Measurements from ENCODE around the gene MAOB. TPM values are rescaled to one million over a fixed set of nuclear protein-coding genes. Genes with fewer than 3 reads are reported as not detected.
"Not testable (repeated sequence)": the region's sequence is repeated elsewhere in the genome, so short reads cannot be mapped to it uniquely, and the experiment has no call there.

The MAOB gene
- total RNA-seq (12.3 TPM), polyA plus RNA-seq (60.3 TPM)

DNA sequence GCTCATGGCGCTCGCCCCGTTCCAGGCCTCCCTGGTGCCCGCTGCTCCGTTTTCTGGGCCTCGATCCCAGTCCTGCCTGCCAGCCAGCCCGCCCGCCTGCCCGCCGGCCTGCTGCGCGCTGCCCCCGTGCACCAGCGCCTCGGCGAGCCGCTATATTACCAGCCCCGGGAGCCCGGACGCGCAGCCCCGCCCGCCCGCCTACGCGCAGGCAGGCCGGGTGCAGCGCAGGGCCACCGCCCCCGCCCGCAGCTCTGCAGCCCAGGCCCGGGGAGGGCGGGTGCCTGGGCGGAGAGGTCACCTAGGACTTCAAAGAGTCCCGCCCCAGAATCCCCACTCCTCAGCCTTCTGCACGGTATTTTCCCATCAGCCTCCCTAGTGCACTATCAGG is at the start of gene MAOB:
Gene MAOB, minus strand, starts transcription at position 157 of the 388 bp plus-strand sequence. Its CDS starts 151 bp downstream, at position 6.
- DNase-seq (ENCODE audit: extremely low spot score) = no peak
- H3K27ac ChIP-seq (ENCODE audit: low read depth) = peak within 1 kb of the TSS; percentile 50
- WGBS = under 1% methylated on average over 36 of the region's 36 CpGs
- H3K4me3 ChIP-seq (ENCODE audit: low read depth, low read length) = peak within 1 kb of the TSS; percentile 47
- no peaks in the 10 kb centered on the region for H3K4me1 ChIP-seq (ENCODE audit: insufficient read depth)
- H3K36me3 ChIP-seq (ENCODE audit: insufficient read depth) = no peaks in the 10 kb centered on the region

DNA sequence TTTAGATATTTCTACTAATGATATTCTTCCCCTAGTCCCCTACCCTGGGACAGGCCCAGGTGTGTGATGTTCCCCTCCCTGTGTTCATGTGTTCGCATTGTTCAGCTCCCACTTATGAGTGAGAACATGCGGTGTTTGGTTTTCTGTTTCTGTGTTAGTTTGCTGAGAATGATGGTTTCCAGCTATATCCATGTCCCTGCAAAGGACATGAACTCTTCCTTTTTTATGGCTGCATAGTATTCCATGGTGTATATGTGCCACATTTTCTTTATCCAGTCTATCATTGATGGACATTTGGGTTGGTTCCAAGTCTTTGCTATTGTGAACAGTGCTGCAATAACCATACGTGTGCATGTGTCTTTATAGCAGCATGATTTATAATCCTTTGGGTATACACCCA is 39.8 kb upstream of the MAOB start:
- not testable (repeated sequence) for H3K36me3 ChIP-seq (ENCODE audit: insufficient read depth); H3K27ac ChIP-seq (ENCODE audit: low read depth); H3K4me3 ChIP-seq (ENCODE audit: low read depth, low read length); DNase-seq (ENCODE audit: extremely low spot score); H3K4me1 ChIP-seq (ENCODE audit: insufficient read depth)
- 92% methylated on average over 3 of the region's 3 CpGs for WGBS

DNA sequence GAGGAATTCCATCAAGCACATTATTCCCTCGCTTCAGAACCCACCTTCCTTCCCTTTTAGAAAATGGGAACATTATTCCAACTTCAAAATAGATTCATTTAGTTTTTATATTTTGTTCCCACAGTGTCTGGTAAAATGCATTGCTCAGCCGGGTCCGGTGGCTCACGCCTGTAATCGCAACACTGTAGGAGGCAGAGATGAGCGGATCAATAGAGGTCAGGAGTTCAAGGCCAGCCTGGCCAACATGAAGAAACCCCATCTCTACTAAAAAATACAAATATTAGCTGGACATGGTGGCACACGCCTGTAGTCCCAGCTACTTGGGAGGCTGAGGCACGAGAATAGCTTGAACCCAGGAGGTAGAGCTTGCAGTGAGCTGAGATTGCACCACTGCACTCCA is 28.5 kb upstream of the MAOB start:
- not testable (repeated sequence) for H3K36me3 ChIP-seq (ENCODE audit: insufficient read depth); H3K4me3 ChIP-seq (ENCODE audit: low read depth, low read length); DNase-seq (ENCODE audit: extremely low spot score); H3K4me1 ChIP-seq (ENCODE audit: insufficient read depth); H3K27ac ChIP-seq (ENCODE audit: low read depth)
- WGBS = 97% methylated on average over 8 of the region's 8 CpGs

DNA sequence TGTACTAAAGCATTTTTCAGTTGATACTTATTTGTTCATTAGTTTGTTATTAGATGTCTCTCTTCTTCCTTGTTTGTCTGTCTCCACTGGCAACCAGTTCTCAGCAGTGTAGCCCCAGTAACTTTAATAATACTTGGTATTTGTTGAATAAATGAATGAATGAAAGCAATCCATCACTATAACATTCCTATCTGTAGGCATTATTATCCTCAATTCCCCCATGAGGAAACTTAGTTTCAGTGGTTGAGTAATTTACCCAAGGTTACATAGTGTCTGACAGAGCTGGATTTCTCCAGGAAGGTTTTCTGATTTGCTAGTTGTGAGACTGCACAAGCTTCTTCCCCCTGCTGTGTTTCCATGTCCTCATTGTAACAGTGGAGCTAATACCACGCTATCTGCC is 27.8 kb upstream of the MAOB start:
- H3K4me1 ChIP-seq (ENCODE audit: insufficient read depth) = no peaks in the 10 kb centered on the region
- H3K4me3 ChIP-seq (ENCODE audit: low read depth, low read length) = no peak overlapping the region
- WGBS = 97% methylated on average over 1 of the region's 1 CpG
- H3K27ac ChIP-seq (ENCODE audit: low read depth) = no peak overlapping the region
- no peak for DNase-seq (ENCODE audit: extremely low spot score)
- H3K36me3 ChIP-seq (ENCODE audit: insufficient read depth) = no peaks in the 10 kb centered on the region

DNA sequence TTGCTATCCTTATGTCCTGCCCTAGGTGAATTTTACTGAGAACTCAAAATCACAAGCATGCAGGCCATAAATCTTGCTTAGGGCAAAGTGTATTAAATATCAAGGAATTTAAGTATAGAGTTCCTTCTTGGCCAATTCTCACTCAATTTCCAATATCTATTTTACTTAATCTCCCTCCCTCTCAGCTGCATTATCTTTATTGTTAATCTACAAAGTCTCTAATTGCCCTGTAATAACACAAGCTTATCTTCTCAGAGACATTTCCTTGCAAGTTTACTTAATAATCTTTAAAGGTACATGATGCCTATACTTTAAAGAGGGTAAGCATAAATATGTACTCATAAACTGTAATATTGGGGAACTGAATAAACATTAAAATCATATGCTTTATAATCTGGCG is 26.9 kb upstream of the MAOB start:
- H3K27ac ChIP-seq (ENCODE audit: low read depth) = no peak overlapping the region
- no peak overlapping the region for H3K4me3 ChIP-seq (ENCODE audit: low read depth, low read length)
- 82% methylated on average over 1 of the region's 1 CpG for WGBS
- no peak for DNase-seq (ENCODE audit: extremely low spot score)
- no peaks in the 10 kb centered on the region for H3K4me1 ChIP-seq (ENCODE audit: insufficient read depth)
- no peaks in the 10 kb centered on the region for H3K36me3 ChIP-seq (ENCODE audit: insufficient read depth)

DNA sequence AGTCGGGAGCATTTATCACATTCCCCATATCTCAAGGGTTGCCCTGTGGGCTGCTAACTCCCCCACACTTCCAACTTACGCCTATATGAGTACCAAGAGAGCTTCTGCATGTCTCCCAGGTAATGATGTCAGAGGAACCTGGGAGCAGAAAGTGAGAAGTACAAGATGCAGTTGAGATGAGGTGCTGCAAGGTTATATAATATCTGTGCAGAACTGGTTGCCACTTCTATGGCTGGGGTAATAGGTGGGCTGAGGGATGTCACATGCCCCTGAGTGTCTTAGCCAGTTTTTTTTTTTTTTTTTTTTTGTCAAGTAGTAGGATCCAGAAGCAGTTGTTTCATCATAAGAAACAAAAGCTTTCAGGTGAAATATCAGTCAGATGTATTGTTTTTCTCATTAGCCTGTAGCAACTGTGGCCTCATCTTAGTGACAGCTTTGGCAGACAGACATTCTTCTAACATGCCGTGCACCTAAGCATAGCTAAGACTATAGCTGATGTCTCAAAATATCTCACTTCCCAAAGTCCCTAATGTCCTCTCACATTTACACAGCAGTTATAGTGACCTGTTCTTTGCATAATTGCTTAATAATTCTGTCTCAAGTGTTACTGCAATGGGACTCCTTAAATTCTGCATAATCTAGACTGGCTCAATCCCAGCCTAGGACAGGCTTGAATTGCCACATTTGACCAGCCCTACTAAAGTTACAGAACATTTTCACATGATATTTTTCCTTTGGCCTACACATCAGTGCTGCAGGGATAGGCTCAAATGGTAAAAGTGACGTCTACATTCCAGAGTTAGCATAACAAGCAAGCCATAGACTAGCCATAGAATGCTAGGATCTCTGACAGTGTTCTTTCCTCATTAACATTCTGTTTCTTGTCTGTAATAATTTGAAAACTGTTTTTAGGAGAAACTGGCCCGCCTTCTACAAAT is 17.9 kb upstream of the MAOB start:
- Histone ChIP-seq H3K36me3 (ENCODE audit: insufficient read depth) (no peaks in the 10 kb centered on the region), H3K4me3 (ENCODE audit: low read depth, low read length) (no peak overlapping the region), H3K27ac (ENCODE audit: low read depth) (no peak overlapping the region), H3K4me1 (ENCODE audit: insufficient read depth) (no peaks in the 10 kb centered on the region)
- 85% methylated on average over 5 of the region's 5 CpGs for WGBS
- DNase-seq (ENCODE audit: extremely low spot score) = no peak

DNA sequence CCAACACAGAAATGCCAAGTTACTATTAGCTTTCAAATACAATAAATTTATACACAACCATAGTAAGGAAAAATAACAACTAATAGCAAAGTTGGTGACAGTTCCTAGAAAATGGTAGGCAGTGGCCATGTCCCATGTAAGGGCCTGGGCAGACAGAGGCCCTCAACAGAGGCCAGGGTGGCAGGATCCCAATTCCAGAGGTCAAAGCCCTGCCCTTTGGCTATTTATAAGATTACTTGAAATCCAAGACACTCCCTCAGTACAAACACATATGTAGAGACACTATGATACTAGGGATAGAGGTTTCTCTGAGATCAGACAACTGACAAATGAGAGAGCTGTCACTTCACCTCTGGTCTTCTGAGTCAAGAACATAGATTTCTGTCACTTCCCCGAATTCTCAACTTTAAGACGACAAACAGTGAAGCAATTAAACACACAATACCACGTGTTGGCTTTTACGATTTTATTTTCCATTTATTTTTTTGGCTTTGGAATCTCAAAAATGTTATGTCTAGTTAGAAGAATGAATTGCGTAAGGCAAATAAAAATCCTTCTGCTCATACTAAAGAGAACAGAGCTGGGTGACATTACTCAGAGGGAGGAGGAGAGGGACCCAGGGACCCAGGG is 16.3 kb upstream of the MAOB start:
- no peak overlapping the region for H3K27ac ChIP-seq (ENCODE audit: low read depth)
- no peaks in the 10 kb centered on the region for H3K36me3 ChIP-seq (ENCODE audit: insufficient read depth)
- H3K4me3 ChIP-seq (ENCODE audit: low read depth, low read length) = no peak overlapping the region

DNA sequence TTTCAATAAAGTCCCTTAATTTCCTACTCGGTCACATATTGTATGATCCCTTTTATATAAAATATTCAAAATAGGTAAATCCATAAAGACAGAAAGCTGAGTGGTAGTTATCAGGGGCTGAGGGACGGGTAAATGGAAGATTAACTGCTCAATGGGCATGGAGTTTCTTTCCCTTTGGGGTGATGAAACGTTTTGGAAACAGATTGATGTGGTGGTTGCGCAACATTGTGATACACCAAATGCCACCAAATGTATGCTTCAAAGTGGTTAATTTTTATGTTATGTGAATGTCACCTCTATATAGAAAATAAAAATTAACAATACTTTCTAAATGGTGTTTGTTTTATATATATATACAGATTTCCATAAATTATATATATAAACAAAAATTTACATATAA is 15.0 kb upstream of the MAOB start:
- DNase-seq (ENCODE audit: extremely low spot score) = no peak
- Histone ChIP-seq H3K4me3 (ENCODE audit: low read depth, low read length) (no peak overlapping the region), H3K4me1 (ENCODE audit: insufficient read depth) (no peaks in the 10 kb centered on the region), H3K27ac (ENCODE audit: low read depth) (no peak overlapping the region), H3K36me3 (ENCODE audit: insufficient read depth) (no peaks in the 10 kb centered on the region)
- 88% methylated on average over 4 of the region's 4 CpGs for WGBS

More for the DNA sequence above, 16.3 kb upstream of the MAOB start:
- H3K4me1 ChIP-seq (ENCODE audit: insufficient read depth) = no peaks in the 10 kb centered on the region
- DNase-seq (ENCODE audit: extremely low spot score) = no peak
- 47% methylated on average over 5 of the region's 5 CpGs for WGBS

DNA sequence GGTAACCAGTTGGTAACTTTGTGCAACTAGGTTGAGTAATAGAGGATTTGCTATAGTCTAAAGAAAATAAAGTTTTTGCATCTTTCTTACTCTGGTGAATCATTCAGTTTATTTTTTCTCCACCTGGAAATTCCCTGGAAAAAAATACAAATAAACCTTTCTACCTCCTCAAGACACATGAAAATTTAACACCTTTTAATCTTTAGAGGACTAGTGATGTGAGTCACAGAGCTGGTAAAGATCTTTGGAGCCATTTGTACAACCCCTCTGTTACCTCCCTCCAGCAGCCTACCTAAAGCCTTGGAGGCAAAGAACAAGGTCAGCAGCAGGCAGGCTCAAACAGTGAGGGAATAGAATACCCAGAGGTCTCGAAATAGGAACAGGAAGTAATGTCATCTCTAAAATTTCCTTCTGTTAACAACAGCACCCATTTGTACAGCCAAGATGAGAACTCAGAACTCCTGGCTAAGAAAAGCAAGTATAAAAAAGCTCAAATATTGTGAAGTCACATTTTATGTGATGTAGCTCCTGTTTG is 10.2 kb upstream of the MAOB start:
- DNase-seq (ENCODE audit: extremely low spot score) = no peak
- no peak overlapping the region for H3K4me3 ChIP-seq (ENCODE audit: low read depth, low read length)
- WGBS = 69% methylated on average over 1 of the region's 1 CpG
- no peaks in the 10 kb centered on the region for H3K4me1 ChIP-seq (ENCODE audit: insufficient read depth)
- no peak overlapping the region for H3K27ac ChIP-seq (ENCODE audit: low read depth)
- no peaks in the 10 kb centered on the region for H3K36me3 ChIP-seq (ENCODE audit: insufficient read depth)

DNA sequence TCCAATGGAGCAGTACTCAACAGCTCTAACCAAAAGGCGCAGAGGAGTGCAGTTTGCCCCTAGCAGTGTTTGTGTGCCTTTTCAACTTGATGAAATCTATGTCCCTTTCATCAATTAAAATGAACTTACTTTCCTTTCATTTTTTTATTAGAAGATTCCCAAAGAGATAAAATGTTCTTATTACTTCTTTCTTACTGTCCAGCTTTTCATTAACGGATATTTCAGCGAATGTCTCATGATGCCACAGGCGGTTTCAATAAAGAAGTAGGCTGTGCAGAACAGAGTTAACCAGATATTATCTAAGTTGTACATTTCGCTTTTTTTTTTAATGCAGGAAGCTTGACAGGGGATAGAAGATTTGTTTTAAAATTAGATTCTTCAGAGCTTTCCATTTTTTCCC is 3.4 kb upstream of the MAOB start:
- no peak for DNase-seq (ENCODE audit: extremely low spot score)
- Histone ChIP-seq H3K27ac (ENCODE audit: low read depth) (no peak overlapping the region), H3K4me1 (ENCODE audit: insufficient read depth) (no peaks in the 10 kb centered on the region), H3K36me3 (ENCODE audit: insufficient read depth) (no peaks in the 10 kb centered on the region), H3K4me3 (ENCODE audit: low read depth, low read length) (no peak overlapping the region)
- WGBS = 79% methylated on average over 5 of the region's 5 CpGs

DNA sequence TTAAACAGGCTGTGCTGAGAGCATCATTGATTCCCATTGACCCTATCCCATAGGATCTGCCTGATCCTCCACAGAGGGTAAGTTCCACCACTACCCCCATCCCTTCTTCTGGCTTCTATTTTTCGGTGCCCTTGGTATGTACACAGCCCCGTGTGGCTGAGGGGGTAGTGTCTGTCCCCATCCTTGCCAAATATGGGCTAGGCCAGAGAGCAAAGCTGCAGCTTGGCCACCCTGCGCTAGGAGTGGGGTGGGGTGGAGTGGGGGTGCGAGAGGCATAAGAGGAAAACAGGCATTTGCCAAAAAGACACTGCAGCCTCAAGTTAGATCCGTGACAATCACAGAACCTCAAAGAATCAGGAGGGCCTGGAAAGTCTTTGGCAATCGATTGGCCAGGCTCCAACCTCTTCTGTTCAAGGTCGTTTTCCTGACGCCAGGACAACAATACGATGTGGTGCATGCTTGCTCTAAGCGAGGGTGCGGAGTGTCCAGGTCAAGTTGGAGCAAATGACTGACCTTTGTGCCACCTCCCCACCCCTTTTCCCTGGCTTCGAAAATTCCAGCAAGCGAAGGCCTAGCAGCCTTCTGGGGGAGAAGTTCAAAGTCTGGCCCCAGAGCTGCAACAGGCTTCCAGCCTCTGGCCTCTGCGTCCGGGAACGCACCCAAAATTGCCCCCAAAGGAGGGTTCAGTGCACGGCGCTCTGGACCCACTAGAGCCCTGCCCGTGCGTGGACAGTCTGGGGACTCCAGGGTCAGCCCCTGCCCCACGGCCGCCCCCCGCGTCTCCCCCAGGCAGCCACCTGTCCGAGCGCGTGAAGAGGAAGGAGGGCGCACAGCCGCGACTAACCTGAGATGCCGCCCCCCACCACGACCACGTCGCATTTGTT is 598 bp downstream of the MAOB start:
- WGBS = 22% methylated on average over 29 of the region's 34 CpGs
- H3K27ac ChIP-seq (ENCODE audit: low read depth) = peak overlapping the region; percentile 50
- peak overlapping the region; percentile 47 for H3K4me3 ChIP-seq (ENCODE audit: low read depth, low read length)
- no peak for DNase-seq (ENCODE audit: extremely low spot score)
- H3K4me1 ChIP-seq (ENCODE audit: insufficient read depth) = no peaks in the 10 kb centered on the region
- no peaks in the 10 kb centered on the region for H3K36me3 ChIP-seq (ENCODE audit: insufficient read depth)

DNA sequence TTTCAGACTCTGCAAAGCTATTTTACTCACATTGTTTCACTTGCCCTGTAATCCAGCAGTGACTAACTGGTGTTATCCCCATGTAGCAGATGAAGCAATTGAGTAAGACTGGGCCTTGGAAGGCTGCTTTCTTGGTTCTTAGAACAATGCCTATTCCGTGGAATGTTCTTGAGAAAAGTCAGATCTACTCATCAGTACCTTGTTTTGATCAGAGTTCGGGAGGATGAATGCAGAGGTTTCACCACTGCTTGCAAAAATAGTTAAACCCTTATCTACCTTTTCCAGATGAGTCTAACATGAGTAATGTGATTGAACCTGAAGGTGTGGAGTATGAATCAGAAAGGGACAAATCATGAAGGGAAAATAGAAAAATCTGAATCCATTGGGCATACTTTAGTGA is 1.8 kb downstream of the MAOB start:
- Histone ChIP-seq H3K4me1 (ENCODE audit: insufficient read depth) (no peaks in the 10 kb centered on the region), H3K4me3 (ENCODE audit: low read depth, low read length) (no peak overlapping the region), H3K36me3 (ENCODE audit: insufficient read depth) (no peaks in the 10 kb centered on the region), H3K27ac (ENCODE audit: low read depth) (no peak overlapping the region)
- no peak for DNase-seq (ENCODE audit: extremely low spot score)
- 78% methylated on average over 2 of the region's 2 CpGs for WGBS

DNA sequence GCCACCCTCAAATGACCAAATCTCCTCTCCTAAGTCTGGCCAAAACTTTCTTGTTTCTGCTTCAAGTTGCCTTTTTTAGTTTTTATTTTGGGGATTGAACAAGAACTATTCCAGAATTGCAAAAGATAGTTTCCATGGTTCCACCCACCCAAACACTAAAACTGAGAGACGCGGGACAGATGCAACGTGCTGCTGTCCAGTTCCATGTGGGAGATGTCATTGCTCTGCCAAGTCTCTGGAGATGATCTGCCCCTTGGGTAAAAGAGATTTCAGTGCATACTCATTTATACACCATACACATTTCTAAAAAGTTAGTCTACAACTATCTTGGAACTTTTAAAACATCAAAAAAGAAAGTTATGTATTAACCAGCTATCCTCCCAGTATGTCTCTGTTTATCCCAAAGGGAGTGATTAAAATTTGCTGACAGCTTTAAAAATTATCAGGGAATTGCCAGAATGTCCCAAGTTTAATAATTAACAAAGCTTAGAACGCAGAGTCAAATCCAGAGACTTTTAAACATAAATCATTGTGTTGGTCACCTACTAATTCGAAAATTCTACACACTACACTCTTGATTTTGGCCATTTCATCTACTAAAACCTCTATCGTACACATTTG is 3.2 kb downstream of the MAOB start:
- Histone ChIP-seq H3K27ac (ENCODE audit: low read depth) (no peak overlapping the region), H3K36me3 (ENCODE audit: insufficient read depth) (no peaks in the 10 kb centered on the region), H3K4me1 (ENCODE audit: insufficient read depth) (no peaks in the 10 kb centered on the region), H3K4me3 (ENCODE audit: low read depth, low read length) (no peak overlapping the region)
- DNase-seq (ENCODE audit: extremely low spot score) = no peak
- 24% methylated on average over 6 of the region's 6 CpGs for WGBS
